ENCODE data around the gene ZBTB17. TPM values are rescaled to one million over a fixed set of nuclear protein-coding genes. Genes with fewer than 3 reads are reported as not detected.

Gene ZBTB17
- polyA plus RNA-seq, 1 experiment, result 21.4 TPM

- no peak overlapping the region for H3K27ac ChIP-seq (ENCODE audit: low read depth, low read length)
- H3K9me3 ChIP-seq (ENCODE audit: control insufficient read depth, insufficient read depth, low read length), result no peaks in the 10 kb centered on the region
- TF ChIP-seq CTCF (IDR thresholded peaks at IDR 0.05; ENCODE audit: low read depth, low read length), result peak; percentile 39
- no peak overlapping the region for H3K4me3 ChIP-seq (ENCODE audit: low read depth, low read length)
- POLR2A ChIA-PET, result interaction anchor here (0.6 kb wide), 1 partner anchor 388 kb away, joined by 3 read pairs; no protein-coding TSS in a partner anchor
- no peaks in the 10 kb centered on the region for H3K27me3 ChIP-seq (ENCODE audit: control insufficient read depth, insufficient read depth, low read length)
- CTCF ChIA-PET, result interaction anchor here (0.7 to 1.5 kb wide), 2 partner anchors 10 to 124 kb away, joined by 3 to 4 read pairs; no protein-coding TSS in a partner anchor
- no peak for DNase-seq (ENCODE audit: low read depth, low spot score)
Observed at GRCh38 chr1:15957221-15958095, 18.4 kb downstream of the ZBTB17 start.

GRCh38 chr1:15956150-15956549, 19.8 kb downstream of the ZBTB17 start:
- no peak for TF ChIP-seq CTCF (IDR thresholded peaks at IDR 0.05; ENCODE audit: low read depth, low read length)
- Histone ChIP-seq H3K27me3 (ENCODE audit: control insufficient read depth, insufficient read depth, low read length) (no peaks in the 10 kb centered on the region), H3K4me3 (ENCODE audit: low read depth, low read length) (no peak overlapping the region), H3K9me3 (ENCODE audit: control insufficient read depth, insufficient read depth, low read length) (no peaks in the 10 kb centered on the region), H3K27ac (ENCODE audit: low read depth, low read length) (no peak overlapping the region)
- POLR2A ChIA-PET, result no interaction called here
- CTCF ChIA-PET, result interaction anchor here (0.7 to 1.6 kb wide), 2 partner anchors 55 to 164 kb away, joined by 3 to 5 read pairs; no protein-coding TSS in a partner anchor
- DNase-seq (ENCODE audit: low read depth, low spot score), result no peak

GRCh38 chr1:15955552-15955951, 20.3 kb downstream of the ZBTB17 start:
- TF ChIP-seq CTCF (IDR thresholded peaks at IDR 0.05; ENCODE audit: low read depth, low read length), result no peak
- ChIA-PET POLR2A (no interaction called here), CTCF (interaction anchor here (0.7 to 1.6 kb wide), 2 partner anchors 55 to 164 kb away, joined by 3 to 5 read pairs; no protein-coding TSS in a partner anchor)
- H3K4me3 ChIP-seq (ENCODE audit: low read depth, low read length), result no peak overlapping the region
- H3K27ac ChIP-seq (ENCODE audit: low read depth, low read length), result no peak overlapping the region
- DNase-seq (ENCODE audit: low read depth, low spot score), result no peak
- H3K27me3 ChIP-seq (ENCODE audit: control insufficient read depth, insufficient read depth, low read length), result no peaks in the 10 kb centered on the region
- no peaks in the 10 kb centered on the region; the same call in 1 of the 2 replicates for H3K9me3 ChIP-seq (ENCODE audit: control insufficient read depth, insufficient read depth, low read length)

DNA sequence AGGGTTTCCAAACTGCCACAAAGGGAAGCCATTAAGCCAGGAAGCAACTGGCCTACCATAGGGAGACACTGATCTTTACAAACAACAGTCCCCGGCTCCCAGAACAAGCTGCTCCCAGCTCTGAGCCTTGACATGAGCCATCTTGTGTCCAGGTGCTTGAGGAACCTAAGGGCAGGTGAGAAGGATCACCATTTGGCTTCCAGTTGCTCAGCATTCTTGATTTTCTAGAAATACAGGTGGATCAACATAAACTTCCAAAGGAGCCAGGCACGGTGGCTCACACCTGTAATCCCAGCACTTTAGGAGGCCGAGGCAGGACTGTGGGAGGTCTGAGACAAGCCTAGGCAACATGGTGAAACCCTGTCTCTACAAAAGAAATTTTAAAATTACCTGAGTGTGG, 21.6 kb downstream of the ZBTB17 start:
- Histone ChIP-seq H3K27ac (ENCODE audit: low read depth, low read length) (no peak overlapping the region), H3K9me3 (ENCODE audit: control insufficient read depth, insufficient read depth, low read length) (no peaks in the 10 kb centered on the region; the same call in 1 of the 2 replicates), H3K4me3 (ENCODE audit: low read depth, low read length) (no peak overlapping the region), H3K27me3 (ENCODE audit: control insufficient read depth, insufficient read depth, low read length) (no peaks in the 10 kb centered on the region)
- CTCF ChIA-PET, result no interaction called here
- DNase-seq (ENCODE audit: low read depth, low spot score), result no peak
- POLR2A ChIA-PET, result no interaction called here
- TF ChIP-seq CTCF (IDR thresholded peaks at IDR 0.05; ENCODE audit: low read depth, low read length), result no peak

- Histone ChIP-seq H3K4me3 (ENCODE audit: low read depth, low read length) (no peak overlapping the region), H3K27me3 (ENCODE audit: control insufficient read depth, insufficient read depth, low read length) (no peaks in the 10 kb centered on the region), H3K9me3 (ENCODE audit: control insufficient read depth, insufficient read depth, low read length) (no peaks in the 10 kb centered on the region; the same call in 1 of the 2 replicates), H3K27ac (ENCODE audit: low read depth, low read length) (no peak overlapping the region)
- ChIA-PET CTCF (no interaction called here), POLR2A (no interaction called here)
- no peak for TF ChIP-seq CTCF (IDR thresholded peaks at IDR 0.05; ENCODE audit: low read depth, low read length)
- DNase-seq (ENCODE audit: low read depth, low spot score), result no peak
Observed at GRCh38 chr1:15953791-15954241, 22.1 kb downstream of the ZBTB17 start.
